HG02970 (cell line): ENCODE data around the gene DNAJC5.

Source experiments
- ATAC-seq: cut with Tn5 transposase; IDR thresholded peaks from one replicate; pipeline ENCODE4 v1.9.1; 2021; ENCODE audit warnings: mild to moderate bottlenecking, moderate library complexity, moderate number of reproducible peaks; ENCODE audit not compliant: unreplicated experiment, low FRiP score

DNAJC5 gene

GRCh38 chr20:63883201-63883593 is 11.7 kb upstream of the DNAJC5 start:
- no peak for ATAC-seq

- ATAC-seq = no peak
These were observed 10.2 kb upstream of the DNAJC5 start for GRCh38 chr20:63884506-63885263.

- ATAC-seq = no peak
These were observed 9.5 kb upstream of the DNAJC5 start for GRCh38 chr20:63885264-63886053.

- no peak for ATAC-seq
These were observed 8.9 kb upstream of the DNAJC5 start for GRCh38 chr20:63886054-63886419.

GRCh38 chr20:63886921-63887320 is 8.0 kb upstream of the DNAJC5 start:
- no peak for ATAC-seq

GRCh38 chr20:63889241-63890200 is 5.4 kb upstream of the DNAJC5 start:
- no peak for ATAC-seq

GRCh38 chr20:63890201-63890576 is 4.7 kb upstream of the DNAJC5 start:
- no peak for ATAC-seq

GRCh38 chr20:63890616-63891015 is 4.3 kb upstream of the DNAJC5 start:
- no peak for ATAC-seq

- ATAC-seq = no peak
These were observed 3.6 kb upstream of the DNAJC5 start for GRCh38 chr20:63891061-63892002.

- ATAC-seq = no peak
These were observed 2.5 kb upstream of the DNAJC5 start for GRCh38 chr20:63892402-63892801.

- ATAC-seq = no peak
These were observed 948 bp upstream of the DNAJC5 start for GRCh38 chr20:63893999-63894357.

- ATAC-seq = no peak
These were observed 451 bp downstream of the DNAJC5 start for GRCh38 chr20:63895202-63895951.

- ATAC-seq = no peak
These were observed 982 bp downstream of the DNAJC5 start for GRCh38 chr20:63895952-63896263.

GRCh38 chr20:63896264-63897105 is 1.6 kb downstream of the DNAJC5 start:
- ATAC-seq = no peak

- ATAC-seq = no peak
These were observed 3.1 kb downstream of the DNAJC5 start for GRCh38 chr20:63897978-63898561.

GRCh38 chr20:63898882-63899558 is 4.1 kb downstream of the DNAJC5 start:
- no peak for ATAC-seq

- no peak for ATAC-seq
These were observed 5.5 kb downstream of the DNAJC5 start for GRCh38 chr20:63900413-63900812.
